ENCODE data around the gene HK1.

HK1 gene

GRCh38 chr10:69345890-69346474 is 67.7 kb downstream of the HK1 start:
- no peak for DNase-seq (ENCODE audit: low read depth in 2 of 2)

GRCh38 chr10:69346776-69347175 is 68.5 kb downstream of the HK1 start:
- DNase-seq (ENCODE audit: low read depth in 2 of 2), result no peak

GRCh38 chr10:69348816-69349541 is 70.7 kb downstream of the HK1 start:
- no peak for DNase-seq (ENCODE audit: low read depth in 2 of 2)

GRCh38 chr10:69349542-69349888 is 71.2 kb downstream of the HK1 start:
- no peak for DNase-seq (ENCODE audit: low read depth in 2 of 2)

- DNase-seq (ENCODE audit: low read depth in 2 of 2), result no peak
These were observed 73.3 kb downstream of the HK1 start for GRCh38 chr10:69351589-69351988.

- no peak for DNase-seq (ENCODE audit: low read depth in 2 of 2)
These were observed 74.4 kb downstream of the HK1 start for GRCh38 chr10:69352569-69353264.

- DNase-seq (ENCODE audit: low read depth in 2 of 2), result no peak
These were observed 75.8 kb downstream of the HK1 start for GRCh38 chr10:69353977-69354635.

GRCh38 chr10:69356187-69356586 is 77.9 kb downstream of the HK1 start:
- no peak for DNase-seq (ENCODE audit: low read depth in 2 of 2)

- DNase-seq (ENCODE audit: low read depth in 2 of 2), result no peak
These were observed 80.0 kb downstream of the HK1 start for GRCh38 chr10:69358148-69358795.

- no peak for DNase-seq (ENCODE audit: low read depth in 2 of 2)
These were observed 80.9 kb downstream of the HK1 start for GRCh38 chr10:69359148-69359547.

GRCh38 chr10:69359594-69359993 is 81.3 kb downstream of the HK1 start:
- no peak for DNase-seq (ENCODE audit: low read depth in 2 of 2)

GRCh38 chr10:69360485-69361302 is 82.4 kb downstream of the HK1 start:
- DNase-seq (ENCODE audit: low read depth in 2 of 2), result no peak

GRCh38 chr10:69361303-69361614 is 83.0 kb downstream of the HK1 start:
- DNase-seq (ENCODE audit: low read depth in 2 of 2), result no peak

- no peak for DNase-seq (ENCODE audit: low read depth in 2 of 2)
These were observed 84.2 kb downstream of the HK1 start for GRCh38 chr10:69362471-69362954.

- no peak for DNase-seq (ENCODE audit: low read depth in 2 of 2)
These were observed 85.4 kb downstream of the HK1 start for GRCh38 chr10:69363666-69364065.

GRCh38 chr10:69364232-69364940 is 86.1 kb downstream of the HK1 start:
- DNase-seq (ENCODE audit: low read depth in 2 of 2), result no peak

- DNase-seq (ENCODE audit: low read depth in 2 of 2), result no peak
These were observed 88.4 kb downstream of the HK1 start for GRCh38 chr10:69366738-69367137.

- no peak for DNase-seq (ENCODE audit: low read depth in 2 of 2)
These were observed 89.2 kb downstream of the HK1 start for GRCh38 chr10:69367469-69367868.

- no peak for DNase-seq (ENCODE audit: low read depth in 2 of 2)
These were observed 94.1 kb downstream of the HK1 start for GRCh38 chr10:69372126-69372980.

GRCh38 chr10:69374242-69374641 is 95.9 kb downstream of the HK1 start:
- no peak for DNase-seq (ENCODE audit: low read depth in 2 of 2)

Measured in stimulated activated CD8-positive, alpha-beta memory T cell treated with anti-CD3 and anti-CD28 coated beads, Interleukin-15, amount 100 ng/mL, for 48 hours (primary cell).